Right lung (tissue), 10 donors: ENCODE data around the gene USP40. TPM values are rescaled to one million over a fixed set of nuclear protein-coding genes. Genes with fewer than 3 reads are reported as not detected.
"Not testable (repeated sequence)": the region's sequence is repeated elsewhere in the genome, so short reads cannot be mapped to it uniquely, and the experiment has no call there.

Experiments used
- DNase-seq, 2 donors: peaks; one replicate each; pipeline ENCODE4 v3.0.0-alpha.2; 2013
- long read RNA-seq, 8 donors: transcript quantifications; one replicate each; lab custom pipeline, GENCODE V29; 2026
- polyA plus RNA-seq, 5 donors: library from polyadenylated mRNA; unstranded; fragments of 120-200 nt; gene quantifications; one replicate each; pipeline versions ENCODE4 v1.2.1 to v1.2.3, GENCODE V29; 2013; ENCODE audit warnings: inconsistent platforms in 1 of 5, low replicate concordance in 1 of 5; ENCODE audit not compliant: insufficient read length in 5 of 5, insufficient read depth in 1 of 5

USP40 gene, protein sequence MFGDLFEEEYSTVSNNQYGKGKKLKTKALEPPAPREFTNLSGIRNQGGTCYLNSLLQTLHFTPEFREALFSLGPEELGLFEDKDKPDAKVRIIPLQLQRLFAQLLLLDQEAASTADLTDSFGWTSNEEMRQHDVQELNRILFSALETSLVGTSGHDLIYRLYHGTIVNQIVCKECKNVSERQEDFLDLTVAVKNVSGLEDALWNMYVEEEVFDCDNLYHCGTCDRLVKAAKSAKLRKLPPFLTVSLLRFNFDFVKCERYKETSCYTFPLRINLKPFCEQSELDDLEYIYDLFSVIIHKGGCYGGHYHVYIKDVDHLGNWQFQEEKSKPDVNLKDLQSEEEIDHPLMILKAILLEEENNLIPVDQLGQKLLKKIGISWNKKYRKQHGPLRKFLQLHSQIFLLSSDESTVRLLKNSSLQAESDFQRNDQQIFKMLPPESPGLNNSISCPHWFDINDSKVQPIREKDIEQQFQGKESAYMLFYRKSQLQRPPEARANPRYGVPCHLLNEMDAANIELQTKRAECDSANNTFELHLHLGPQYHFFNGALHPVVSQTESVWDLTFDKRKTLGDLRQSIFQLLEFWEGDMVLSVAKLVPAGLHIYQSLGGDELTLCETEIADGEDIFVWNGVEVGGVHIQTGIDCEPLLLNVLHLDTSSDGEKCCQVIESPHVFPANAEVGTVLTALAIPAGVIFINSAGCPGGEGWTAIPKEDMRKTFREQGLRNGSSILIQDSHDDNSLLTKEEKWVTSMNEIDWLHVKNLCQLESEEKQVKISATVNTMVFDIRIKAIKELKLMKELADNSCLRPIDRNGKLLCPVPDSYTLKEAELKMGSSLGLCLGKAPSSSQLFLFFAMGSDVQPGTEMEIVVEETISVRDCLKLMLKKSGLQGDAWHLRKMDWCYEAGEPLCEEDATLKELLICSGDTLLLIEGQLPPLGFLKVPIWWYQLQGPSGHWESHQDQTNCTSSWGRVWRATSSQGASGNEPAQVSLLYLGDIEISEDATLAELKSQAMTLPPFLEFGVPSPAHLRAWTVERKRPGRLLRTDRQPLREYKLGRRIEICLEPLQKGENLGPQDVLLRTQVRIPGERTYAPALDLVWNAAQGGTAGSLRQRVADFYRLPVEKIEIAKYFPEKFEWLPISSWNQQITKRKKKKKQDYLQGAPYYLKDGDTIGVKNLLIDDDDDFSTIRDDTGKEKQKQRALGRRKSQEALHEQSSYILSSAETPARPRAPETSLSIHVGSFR
- polyA plus RNA-seq, result 10 to 100 TPM; 32.9 to 59.7 (median 50.8) TPM
- long read RNA-seq, donor 1, partial matches to known transcripts, result 5 of 6 reads
- long read RNA-seq, donor 1, other reads (novel, unspliced or antisense), result 0 of 6 reads
- long read RNA-seq, donor 2, result 0 reads
- long read RNA-seq, donor 3, result 0 reads
- long read RNA-seq, donor 4, partial matches to known transcripts, result 5 of 7 reads
- long read RNA-seq, donor 4, other reads (novel, unspliced or antisense), result 0 of 7 reads
- long read RNA-seq, donor 5, partial matches to known transcripts, result 0 of 3 reads
- long read RNA-seq, donor 5, other reads (novel, unspliced or antisense), result 0 of 3 reads
- long read RNA-seq, donor 6, partial matches to known transcripts, result 5 of 5 reads
- long read RNA-seq, donor 6, other reads (novel, unspliced or antisense), result 0 of 5 reads
- long read RNA-seq, donor 7, partial matches to known transcripts, result 0 of 2 reads
- long read RNA-seq, donor 7, other reads (novel, unspliced or antisense), result 0 of 2 reads
- long read RNA-seq, donor 8, partial matches to known transcripts, result 0 of 1 reads
- long read RNA-seq, donor 8, other reads (novel, unspliced or antisense), result 0 of 1 reads

DNA sequence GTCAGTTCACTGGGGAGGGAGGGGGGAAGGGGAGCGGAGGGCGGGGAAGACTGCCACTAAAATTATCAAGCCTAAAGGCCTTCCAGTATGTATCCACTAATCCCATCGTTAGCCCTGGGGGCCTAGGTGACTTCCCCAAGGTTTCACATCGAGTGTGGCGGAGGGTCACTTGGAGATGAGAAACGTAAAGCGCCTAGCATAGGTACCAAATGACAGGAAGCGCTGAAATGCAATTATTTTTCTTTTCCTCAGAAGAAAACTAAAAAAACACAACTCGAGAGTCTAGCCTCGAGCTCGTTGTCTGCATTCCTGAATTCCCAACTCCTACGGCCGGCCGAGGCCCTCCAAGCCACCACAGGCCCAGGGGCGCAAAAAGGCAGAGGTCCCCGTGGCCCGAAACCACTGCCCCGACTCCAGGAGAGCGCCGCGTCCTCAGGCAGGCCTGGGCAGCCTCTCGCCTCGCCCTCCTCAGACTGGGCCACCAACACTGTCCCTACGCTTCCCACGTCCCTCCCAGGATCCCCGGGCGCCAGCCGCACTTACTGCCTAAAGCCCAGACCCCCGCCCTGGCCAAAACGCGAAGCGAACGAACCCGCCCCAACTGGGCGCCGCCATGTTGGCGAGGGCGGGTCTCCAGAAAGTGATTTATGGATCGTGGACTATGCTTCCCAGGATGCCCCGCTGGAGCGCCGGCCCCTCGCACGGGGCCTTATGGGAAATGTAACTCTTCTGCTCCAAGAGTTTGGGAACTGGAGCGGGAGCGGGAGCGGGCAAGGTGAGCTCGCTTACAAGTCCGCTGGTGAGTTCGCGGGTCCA, at the start of gene USP40:
Gene USP40 (minus strand): TSS at position 642 of the 816 bp plus-strand sequence. CDS start 1,228 bp downstream, outside the sequence.
- peak; percentile 86 to 90 for DNase-seq

DNA sequence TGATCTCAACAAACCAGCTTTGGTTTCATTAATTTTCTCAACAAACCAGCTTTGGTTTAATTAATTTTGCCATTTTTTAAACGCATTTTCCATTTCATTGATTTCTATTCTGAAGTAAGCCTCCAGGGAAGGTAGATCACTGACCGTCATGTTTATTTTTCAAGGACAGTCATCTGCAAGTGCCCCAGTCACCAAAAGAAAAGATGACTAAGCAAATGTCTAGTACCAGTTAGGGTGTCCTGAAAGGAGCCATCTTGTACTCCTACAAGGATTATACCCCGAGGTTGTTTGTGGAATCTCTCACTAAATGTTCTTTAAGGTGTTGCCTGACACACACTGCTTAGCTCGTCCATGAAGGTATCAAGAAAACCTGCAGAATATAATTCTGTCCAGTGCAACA, 44.7 kb upstream of the USP40 start:
- DNase-seq, result no peak

DNA sequence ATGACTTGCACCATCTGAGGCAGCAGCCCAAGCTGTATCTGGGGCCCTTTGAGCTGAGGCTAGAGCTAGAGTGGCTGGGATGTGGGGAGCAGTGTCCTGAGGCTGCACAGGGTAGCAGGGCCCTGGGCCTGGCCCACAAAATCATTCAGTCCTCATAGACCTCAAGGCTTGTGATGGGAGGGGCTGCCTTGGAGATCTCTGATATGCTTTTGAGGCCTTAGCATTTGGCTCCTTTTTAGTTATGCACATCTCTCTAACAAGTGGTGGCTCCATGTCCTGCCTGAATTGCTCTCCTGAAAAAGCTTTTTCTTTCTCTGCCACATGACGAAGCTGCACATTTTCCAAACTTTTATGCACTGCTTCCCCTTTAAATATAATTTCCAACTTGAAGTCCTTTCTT, 39.1 kb upstream of the USP40 start:
- DNase-seq, result no peak

DNA sequence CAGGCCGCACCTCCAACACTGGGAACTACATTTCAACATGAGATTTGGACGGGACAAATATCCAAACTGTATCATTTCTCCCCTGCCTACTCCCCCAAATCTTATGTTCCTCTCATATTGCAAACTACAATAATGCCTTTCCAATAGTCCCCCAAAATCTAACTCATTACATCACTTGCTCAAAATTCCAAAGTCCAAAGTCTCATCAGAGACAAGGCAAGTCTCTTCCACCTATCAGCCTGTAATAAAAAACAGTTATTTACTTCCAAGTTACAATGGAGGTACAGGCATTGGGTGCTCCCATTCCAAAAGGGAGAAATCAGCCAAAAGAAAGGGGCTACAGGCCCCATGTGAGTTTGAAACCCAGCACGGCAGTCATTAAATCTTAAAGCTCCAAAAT, 38.2 kb upstream of the USP40 start:
- no peak for DNase-seq

DNA sequence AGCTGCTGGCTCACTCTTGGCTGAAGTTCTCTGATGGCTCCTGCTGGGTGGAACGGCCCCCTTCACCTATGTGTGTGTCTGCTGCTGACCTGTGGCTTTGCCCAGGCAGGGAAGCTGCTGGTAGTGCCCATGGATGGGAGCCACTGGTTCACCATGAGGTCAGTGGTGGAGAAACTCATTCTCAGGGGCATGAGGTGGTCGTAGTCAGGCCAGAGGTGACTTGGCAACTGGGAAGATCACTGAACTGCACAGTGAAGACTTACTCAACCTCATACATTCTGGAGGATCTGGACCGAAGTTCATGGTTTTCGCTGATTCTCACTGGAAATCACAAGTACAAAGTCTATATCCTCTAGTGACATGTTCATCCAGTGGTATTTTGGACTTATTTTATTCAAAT, 36.9 kb upstream of the USP40 start:
- DNase-seq, result no peak

DNA sequence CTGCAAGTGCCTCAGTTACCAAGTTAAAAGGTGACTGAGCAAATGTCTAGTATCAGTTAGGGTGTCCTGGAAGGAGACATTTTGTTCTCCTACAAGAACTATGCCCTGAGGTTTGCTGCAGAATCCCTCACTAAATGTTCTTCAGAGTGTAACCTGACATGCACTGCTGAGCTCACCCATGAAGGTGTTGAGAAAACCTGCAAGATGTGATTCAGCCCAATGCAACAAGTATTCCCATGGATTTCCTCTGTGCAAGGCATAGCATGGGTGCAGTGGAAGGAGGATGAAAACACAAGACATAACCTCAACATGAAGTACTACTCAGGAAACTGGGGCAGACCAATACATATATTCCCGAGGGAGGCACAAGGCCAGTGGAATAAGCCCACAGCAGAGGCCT, 35.5 kb upstream of the USP40 start:
- DNase-seq, result no peak

DNA sequence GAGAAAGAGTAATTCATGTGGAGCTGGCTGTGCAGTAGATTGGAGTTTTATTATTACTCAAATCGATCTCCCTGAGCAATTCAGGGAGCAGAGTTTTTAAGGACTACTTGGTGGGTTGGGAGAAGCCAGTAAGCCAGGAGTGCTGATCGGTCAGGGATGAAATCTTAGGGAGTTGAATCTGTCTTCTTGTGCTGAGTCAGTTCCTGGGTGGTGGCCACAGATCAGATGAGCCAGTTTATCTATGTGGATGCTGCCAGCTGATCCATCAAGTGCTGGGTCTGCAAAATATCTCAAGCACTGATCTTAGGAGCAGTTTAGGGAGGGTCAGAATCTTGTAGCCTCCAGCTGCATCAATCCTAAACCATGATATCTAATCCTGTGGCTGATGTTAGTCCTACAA, 33.8 kb upstream of the USP40 start:
- no peak for DNase-seq

DNA sequence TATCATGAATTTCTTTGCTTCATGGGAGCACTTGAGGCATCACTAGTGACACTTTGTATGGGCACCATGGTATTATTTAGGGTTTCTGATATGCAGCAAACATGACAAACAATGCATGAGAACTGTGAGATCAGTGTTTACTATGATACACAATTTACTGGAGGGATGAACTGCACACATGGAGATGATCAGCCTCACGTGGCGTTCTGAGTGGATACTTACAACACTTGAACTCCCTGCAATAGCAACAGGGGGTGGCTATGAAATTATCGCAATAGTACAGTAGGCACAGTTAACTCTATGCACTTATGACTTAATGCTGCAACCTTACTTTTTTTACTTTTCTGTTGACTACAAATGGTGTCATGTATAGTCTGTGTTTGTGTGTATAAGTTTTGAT, 32.4 kb upstream of the USP40 start:
- DNase-seq, result no peak

DNA sequence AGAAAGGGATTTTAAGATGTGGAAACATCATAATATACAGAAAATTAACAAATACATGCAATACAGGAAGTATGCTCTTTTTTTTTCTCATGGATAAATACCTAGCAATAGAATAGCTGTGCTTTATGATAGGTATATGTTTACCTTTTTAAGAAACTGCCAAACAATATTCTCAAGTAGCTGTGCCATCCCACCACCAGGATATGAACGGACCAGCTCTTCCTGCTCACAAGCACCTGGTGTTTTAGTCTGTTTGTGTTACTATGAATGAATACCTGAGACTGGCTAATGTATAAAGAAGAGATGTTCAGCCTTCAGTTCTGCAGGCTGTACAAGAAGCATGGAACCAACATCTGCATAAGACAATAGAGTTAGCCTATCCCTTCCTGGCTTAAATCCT, 30.9 kb upstream of the USP40 start:
- DNase-seq, result no peak

DNA sequence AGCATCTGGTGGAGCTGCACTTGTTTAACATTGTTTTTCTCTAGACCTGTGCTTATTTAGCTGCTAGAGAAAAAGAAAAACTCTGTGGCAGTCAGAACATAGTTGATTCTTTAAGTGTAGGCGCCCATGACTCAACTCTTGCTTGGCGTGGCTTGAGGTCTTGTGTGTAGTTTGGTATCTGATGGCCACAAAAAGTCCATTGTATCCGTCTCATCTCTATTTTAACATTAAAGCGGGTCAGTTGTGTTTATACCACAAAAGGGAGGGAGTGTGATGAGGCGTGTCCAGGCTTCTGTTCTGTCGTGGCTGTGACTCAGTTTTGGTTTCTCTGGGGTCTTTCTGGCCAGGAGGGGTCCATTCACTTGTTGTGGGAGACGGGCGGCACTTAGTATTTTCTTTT, 26.6 kb upstream of the USP40 start:
- DNase-seq, result no peak

DNA sequence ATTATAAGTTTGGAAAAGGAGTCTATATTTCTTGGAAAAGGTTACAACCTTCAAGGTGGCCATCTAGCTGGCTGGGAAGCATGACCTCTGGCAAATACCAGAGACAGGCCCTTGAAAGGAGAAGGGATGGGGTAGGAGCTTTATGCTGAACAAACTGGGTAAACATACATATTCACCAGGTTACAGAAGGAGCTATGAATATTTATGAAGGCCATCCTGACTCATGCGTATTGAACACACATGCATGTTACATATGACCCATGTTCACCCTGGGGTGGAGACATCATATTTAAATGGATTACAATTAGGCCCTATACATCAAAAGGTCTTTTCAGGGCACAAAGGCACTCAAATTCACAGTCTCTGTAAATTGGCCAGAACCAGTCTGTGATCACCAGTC, 26.1 kb upstream of the USP40 start:
- DNase-seq, result not testable (repeated sequence)

DNA sequence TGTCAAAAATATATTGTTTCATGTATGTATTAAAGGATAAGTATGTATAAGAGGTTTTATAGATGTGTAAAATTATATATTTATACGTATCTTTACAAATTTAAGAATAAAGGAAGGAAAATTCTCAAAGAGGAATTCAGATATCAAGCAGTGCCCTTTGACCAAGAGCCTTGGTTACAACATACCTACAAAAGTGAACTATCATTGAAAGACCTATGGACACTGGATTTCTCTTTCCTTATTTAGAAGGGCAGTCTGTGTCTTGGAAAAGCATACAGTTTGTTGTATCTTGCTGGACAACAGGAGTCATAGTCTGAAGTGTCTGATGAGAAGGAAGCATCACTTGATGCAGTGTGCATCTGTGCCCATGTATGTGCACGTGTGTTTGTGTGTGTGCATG, 21.8 kb upstream of the USP40 start:
- DNase-seq, result no peak

DNA sequence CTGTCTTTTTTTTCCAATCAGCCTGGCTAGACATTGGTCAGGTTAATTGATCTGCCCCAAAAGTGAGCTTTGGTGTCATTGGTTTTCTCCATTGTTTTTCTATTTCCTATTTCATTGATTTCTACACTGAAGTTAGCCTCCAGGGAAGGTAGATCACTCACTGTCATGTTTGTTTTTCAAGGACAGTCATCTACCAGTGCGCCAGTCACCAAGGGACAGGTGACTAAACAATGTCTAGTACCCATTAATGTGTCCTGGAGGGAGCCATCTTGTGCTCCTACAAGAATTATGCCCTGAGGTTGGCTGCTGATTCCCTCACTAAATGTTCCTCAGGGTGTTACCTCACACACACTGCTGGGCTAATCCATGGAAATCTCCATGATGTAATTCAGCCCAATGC, 17.6 kb upstream of the USP40 start:
- no peak for DNase-seq

DNA sequence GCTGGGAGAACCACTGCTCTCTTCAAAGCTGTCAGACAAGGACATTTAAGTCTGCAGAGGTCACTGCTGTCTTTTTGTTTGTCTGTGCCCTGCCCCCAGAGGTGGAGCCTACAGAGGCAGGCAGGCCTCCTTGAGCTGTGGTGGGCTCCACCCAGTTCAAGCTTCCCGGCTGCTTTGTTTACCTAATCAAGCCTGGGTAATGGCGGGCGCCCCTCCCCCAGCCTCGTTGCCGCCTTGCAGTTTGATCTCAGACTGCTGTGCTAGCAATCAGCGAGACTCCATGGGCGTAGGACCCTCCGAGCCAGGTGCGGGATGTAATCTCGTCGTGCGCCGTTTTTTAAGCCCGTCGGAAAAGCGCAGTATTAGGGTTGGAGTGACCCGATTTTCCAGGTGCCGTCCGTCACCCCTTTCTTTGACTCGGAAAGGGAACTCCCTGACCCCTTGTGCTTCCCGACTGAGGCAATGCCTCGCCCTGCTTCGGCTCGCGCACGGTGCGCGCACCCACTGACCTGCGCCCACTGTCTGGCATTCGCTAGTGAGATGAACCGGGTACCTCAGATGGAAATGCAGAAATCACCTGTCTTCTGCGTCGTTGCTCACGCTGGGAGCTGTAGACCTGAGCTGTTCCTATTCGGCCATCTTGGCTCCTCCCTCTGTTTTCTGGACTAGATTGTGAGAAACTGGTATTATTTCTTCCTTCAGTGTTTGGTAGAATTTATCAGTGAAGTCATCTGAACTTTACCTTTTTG, 16.8 kb upstream of the USP40 start:
- not testable (repeated sequence) for DNase-seq

DNA sequence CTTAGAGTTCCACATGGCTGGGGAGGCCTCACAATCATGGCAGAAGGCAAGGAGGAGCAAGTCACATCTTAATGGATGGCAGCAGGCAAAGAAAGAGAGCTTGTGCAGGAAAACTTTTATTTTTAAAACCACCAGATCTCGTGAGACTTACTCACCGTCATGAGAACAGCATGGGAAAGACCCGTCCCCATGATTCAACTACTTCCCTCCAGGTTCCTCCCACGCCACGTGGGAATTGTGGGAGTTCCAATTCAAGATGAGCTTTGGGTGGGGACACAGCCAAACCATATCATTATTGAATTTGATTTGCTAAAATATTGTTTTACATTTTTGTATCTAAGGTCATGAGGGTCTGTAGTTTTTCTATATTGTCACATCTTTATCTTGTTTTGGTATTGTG, 10.8 kb upstream of the USP40 start:
- DNase-seq, result not testable (repeated sequence)

DNA sequence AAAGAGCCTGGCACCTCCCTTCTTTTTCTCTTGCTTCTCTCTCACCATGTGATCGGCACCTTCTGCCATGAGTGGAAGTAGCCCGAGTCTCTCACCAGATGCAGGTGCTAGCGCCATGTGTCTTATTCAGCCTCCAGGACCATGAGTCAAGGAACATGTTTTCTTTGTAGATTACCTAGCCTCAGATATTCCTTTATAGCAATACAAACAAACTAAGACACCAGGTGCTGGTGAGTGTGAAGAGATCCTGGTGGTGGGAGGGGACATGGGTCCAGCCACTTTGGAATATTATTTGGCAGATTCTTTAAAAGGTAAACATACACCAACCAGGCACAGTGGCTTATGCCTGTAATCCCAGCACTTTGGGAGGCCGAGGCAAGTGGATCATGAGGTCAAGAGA, 5.9 kb upstream of the USP40 start:
- no peak for DNase-seq

DNA sequence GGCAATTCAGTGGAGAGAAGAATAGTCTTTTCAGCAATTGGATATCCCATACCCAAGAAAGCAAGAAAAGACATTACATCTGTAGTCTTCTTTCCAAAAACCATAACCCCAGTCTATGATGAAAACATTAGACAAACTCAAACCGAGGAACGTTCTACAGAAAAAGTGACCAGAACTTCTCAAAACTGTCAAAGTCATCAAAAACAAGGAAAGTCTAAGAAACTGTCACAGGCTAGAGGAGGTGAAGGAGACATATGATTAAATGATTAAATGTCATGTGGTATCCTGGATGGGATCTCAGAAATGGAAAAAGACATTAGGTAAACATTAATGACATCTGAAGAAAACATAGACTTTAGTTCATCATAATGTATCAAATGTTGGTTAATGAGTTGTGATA, 4.9 kb upstream of the USP40 start:
- no peak for DNase-seq

DNA sequence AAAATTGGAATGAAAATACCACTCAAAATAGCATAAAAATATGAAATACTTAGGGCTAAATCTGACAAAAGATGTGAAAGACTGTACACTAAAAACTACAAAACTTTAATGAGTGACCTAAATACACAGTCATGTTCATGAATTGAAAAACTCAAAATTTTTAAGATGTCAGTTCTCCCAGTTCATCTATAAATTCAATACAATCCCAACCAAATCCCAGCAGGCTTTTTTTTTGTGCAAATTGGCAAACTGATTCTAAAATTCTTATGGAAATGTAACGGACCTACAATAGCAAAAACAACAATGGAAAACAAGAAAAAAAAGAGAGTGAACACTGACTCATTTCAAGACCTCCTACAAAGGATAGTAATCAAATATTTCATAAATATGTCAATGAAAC, 4.4 kb upstream of the USP40 start:
- DNase-seq, result no peak

DNA sequence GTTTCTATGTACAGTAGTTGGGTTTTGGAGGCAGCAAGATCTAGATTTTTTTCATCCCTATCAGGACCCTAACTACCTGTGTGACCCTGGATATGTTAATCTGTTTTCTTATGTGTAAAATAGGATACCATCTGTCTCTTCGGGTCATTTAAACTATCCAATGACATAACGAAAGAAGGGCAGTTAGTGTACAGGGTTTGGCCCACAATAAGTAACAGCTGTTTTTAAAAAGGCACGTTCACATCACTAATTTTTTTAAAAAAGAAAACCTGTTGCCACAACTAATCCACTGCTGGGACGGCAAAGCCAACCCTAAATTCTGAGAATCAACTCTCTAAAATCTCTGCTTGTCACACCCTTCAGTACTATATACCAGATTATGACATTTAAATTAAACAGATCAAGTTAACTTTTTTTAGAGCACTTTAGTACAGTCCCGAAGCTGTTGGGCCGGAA, 869 bp downstream of the USP40 start:
- no peak for DNase-seq
